BJ (cell line): ENCODE data around the gene RBM3. TPM values are rescaled to one million over a fixed set of nuclear protein-coding genes. Genes with fewer than 3 reads are reported as not detected.
"Not testable (repeated sequence)": the region's sequence is repeated elsewhere in the genome, so short reads cannot be mapped to it uniquely, and the experiment has no call there.

Source experiments
- CTCF ChIA-PET: fragments of 350-600 bp; formaldehyde crosslinking; extraction: SDS; loops from one replicate; lab custom pipeline; 2021; ENCODE audit warnings: antibody characterized with exemption, inconsistent platforms; lab: Yijun Ruan, JAX
- POLR2A ChIA-PET: fragments of 300-600 bp; sonication (Branson Sonifier 250); formaldehyde crosslinking; extraction: SDS; loops from one replicate; lab custom pipeline; 2021; ENCODE audit warnings: antibody characterized with exemption; lab: Charles Lee
- DNase-seq: peaks from one replicate; pipeline ENCODE4 v3.0.0-alpha.2; 2011; ENCODE audit warnings: low read depth
- H3K27me3 ChIP-seq: 2 replicates; pipeline ENCODE4 v1.6.0; 2011; ENCODE audit warnings: low read length; ENCODE audit not compliant: control insufficient read depth, insufficient read depth
- H3K36me3 ChIP-seq: 2 replicates; pipeline ENCODE4 v1.5.1; 2011; ENCODE audit warnings: low read length; ENCODE audit not compliant: control insufficient read depth, insufficient read depth
- H3K4me3 ChIP-seq: 2 replicates; pipeline ENCODE4 v1.5.1; 2011; ENCODE audit warnings: low read depth, mild to moderate bottlenecking, control low read depth, low read length
- CTCF ChIP-seq: IDR thresholded peaks from 2 replicates; pipeline ENCODE4 v1.5.1; 2011; ENCODE audit warnings: low read depth, mild to moderate bottlenecking, control low read depth, inconsistent platforms, low read length, moderate library complexity; ENCODE audit not compliant: insufficient read depth
- polyA plus RNA-seq: library from polyadenylated mRNA; depleted of rRNA; stranded (reverse); fragments of >200 nt; gene quantifications from 2 replicates; pipeline ENCODE4 v1.2.3, GENCODE V29; 2011

Gene RBM3
- polyA plus RNA-seq, 1 experiment: 406 TPM

- Histone ChIP-seq H3K27me3 (no peaks in the 10 kb centered on the region), H3K36me3 (peaks cover 2% of the 10 kb centered on the region; the same call in 1 of the 2 replicates), H3K4me3 (no peak overlapping the region)
- POLR2A ChIA-PET: no interaction called here
- no peak for DNase-seq
- TF ChIP-seq CTCF: no peak
- CTCF ChIA-PET: no interaction called here
Observed at GRCh38 chrX:48541140-48541814, 33.0 kb upstream of the RBM3 start.

GRCh38 chrX:48548871-48549270 is 25.4 kb upstream of the RBM3 start:
- ChIA-PET CTCF (interaction anchor here (1.6 kb wide), 1 partner anchor 9 kb away, joined by 8 read pairs; the partner anchor contains the start of gene TBC1D25), POLR2A (no interaction called here)
- H3K27me3 ChIP-seq: no peaks in the 10 kb centered on the region
- DNase-seq: no peak
- no peak for TF ChIP-seq CTCF
- peaks cover 2% of the 10 kb centered on the region for H3K36me3 ChIP-seq
- no peak overlapping the region for H3K4me3 ChIP-seq

DNA sequence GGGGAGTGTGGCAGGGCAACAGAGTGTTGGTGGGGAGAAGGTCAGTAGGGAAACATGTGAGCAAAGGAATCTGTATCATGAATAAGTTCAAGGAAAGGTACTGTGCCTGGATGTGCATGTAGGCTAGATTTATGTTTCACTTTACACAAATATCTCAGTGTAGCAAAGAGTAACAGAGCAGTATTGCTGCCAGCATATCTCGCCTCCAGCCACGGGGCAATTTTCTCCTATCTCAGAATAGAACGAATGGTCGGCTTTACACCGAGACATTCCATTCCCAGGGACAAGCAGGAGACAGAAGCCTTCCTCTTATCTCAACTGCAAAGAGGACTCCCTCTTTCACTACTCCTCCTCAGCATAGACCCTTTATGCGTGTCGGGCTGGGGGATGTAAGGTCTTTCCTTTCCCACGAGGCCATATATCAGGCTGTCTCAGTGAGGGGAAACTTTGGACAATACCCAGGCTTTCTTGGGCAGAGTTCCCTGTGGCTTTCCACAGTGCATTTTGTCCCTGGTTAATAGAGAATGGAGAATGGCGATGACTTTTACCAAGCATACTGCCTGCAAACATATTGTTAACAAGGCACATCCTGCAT is 18.5 kb upstream of the RBM3 start:
- POLR2A ChIA-PET, H3K27me3 ChIP-seq, CTCF ChIA-PET, DNase-seq, H3K36me3 ChIP-seq, H3K4me3 ChIP-seq: not testable (repeated sequence)

- ChIA-PET POLR2A (interaction anchor here (0.5 kb wide), 1 partner anchor 33 kb away, joined by 3 read pairs; no protein-coding TSS in a partner anchor), CTCF (no interaction called here)
- DNase-seq: peak; percentile 39
- Histone ChIP-seq H3K27me3 (no peaks in the 10 kb centered on the region), H3K36me3 (peaks cover 7% of the 10 kb centered on the region; the same call in 1 of the 2 replicates), H3K4me3 (no peak overlapping the region)
- TF ChIP-seq CTCF: no peak
Observed at GRCh38 chrX:48558271-48558670, 16.0 kb upstream of the RBM3 start.

- POLR2A ChIA-PET: no interaction called here
- H3K36me3 ChIP-seq: peaks cover 7% of the 10 kb centered on the region; the same call in 1 of the 2 replicates
- CTCF ChIA-PET: no interaction called here
Observed at GRCh38 chrX:48559636-48560035, 14.6 kb upstream of the RBM3 start.

More at GRCh38 chrX:48559636-48560035, 14.6 kb upstream of the RBM3 start:
- no peak overlapping the region for H3K4me3 ChIP-seq
- H3K27me3 ChIP-seq: no peaks in the 10 kb centered on the region
- DNase-seq: no peak
- no peak for TF ChIP-seq CTCF
